ENCODE results near the gene DNAH8.

The DNAH8 gene

GRCh38 chr6:38708496-38708895, 6.6 kb upstream of the DNAH8 start:
- no peaks in the 10 kb centered on the region for H3K9me3 ChIP-seq (ENCODE audit: insufficient read depth, low read length)
- no peak overlapping the region for H3K9ac ChIP-seq (ENCODE audit: low read length)
- H3K4me3 ChIP-seq (ENCODE audit: low read length), result no peak overlapping the region
- H3K36me3 ChIP-seq (replicated peaks; ENCODE audit: low read depth, low read length), result no peaks in the 10 kb centered on the region
- no peaks in the 10 kb centered on the region for H3K79me2 ChIP-seq (ENCODE audit: low read length)
- no peak overlapping the region for H3K4me2 ChIP-seq (ENCODE audit: low read length)
- H3K27ac ChIP-seq (ENCODE audit: low read length), result no peak overlapping the region
- peaks cover 3% of the 10 kb centered on the region; the same call in 1 of the 2 replicates for H3K27me3 ChIP-seq (ENCODE audit: low read depth, low read length)
- H4K20me1 ChIP-seq (ENCODE audit: insufficient read depth, low read length), result no peaks in the 10 kb centered on the region
- H3K4me1 ChIP-seq (ENCODE audit: low read length), result peaks cover 3% of the 10 kb centered on the region; the same call in 1 of the 2 replicates
- TF ChIP-seq EZH2phosphoT487 (IDR thresholded peaks at IDR 0.05; ENCODE audit: low read depth) (no peak), CTCF (IDR thresholded peaks at IDR 0.05; ENCODE audit: low read depth, low read length) (no peak)
- no peak overlapping the region for H2AFZ ChIP-seq (ENCODE audit: low read depth, low read length)

DNA sequence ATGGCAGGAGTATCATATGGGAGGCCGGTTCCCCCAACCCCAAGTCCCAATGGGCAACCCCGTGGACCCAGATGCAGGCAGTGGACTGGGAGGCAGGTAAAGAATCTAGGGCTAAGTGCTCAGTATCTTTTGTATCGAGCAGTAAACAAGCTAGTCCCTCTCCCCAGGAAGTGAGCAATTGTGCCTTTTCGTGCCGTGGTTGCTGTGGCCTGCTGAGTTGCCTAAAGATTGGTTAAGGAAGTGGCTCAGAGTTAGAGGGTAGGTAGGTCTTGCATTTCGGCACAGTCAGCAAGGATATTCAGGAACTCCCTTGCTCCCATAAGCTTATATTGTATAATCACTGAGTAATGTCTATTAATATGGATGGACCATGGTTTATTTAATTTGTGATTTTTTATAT, 1.3 kb upstream of the DNAH8 start:
- Histone ChIP-seq H3K36me3 (replicated peaks; ENCODE audit: low read depth, low read length) (no peaks in the 10 kb centered on the region), H3K4me2 (ENCODE audit: low read length) (no peak overlapping the region), H3K9me3 (ENCODE audit: insufficient read depth, low read length) (no peaks in the 10 kb centered on the region), H3K9ac (ENCODE audit: low read length) (no peak overlapping the region), H3K27me3 (ENCODE audit: low read depth, low read length) (peaks cover 3% of the 10 kb centered on the region), H3K27ac (ENCODE audit: low read length) (no peak overlapping the region), H2AFZ (ENCODE audit: low read depth, low read length) (no peak overlapping the region), H3K4me3 (ENCODE audit: low read length) (no peak overlapping the region), H3K4me1 (ENCODE audit: low read length) (no peaks in the 10 kb centered on the region), H3K79me2 (ENCODE audit: low read length) (no peaks in the 10 kb centered on the region), H4K20me1 (ENCODE audit: insufficient read depth, low read length) (no peaks in the 10 kb centered on the region)
- TF ChIP-seq EZH2phosphoT487 (IDR thresholded peaks at IDR 0.05; ENCODE audit: low read depth), result no peak
- TF ChIP-seq CTCF (IDR thresholded peaks at IDR 0.05; ENCODE audit: low read depth, low read length), result no peak

- H3K4me3 ChIP-seq (ENCODE audit: low read length), result no peak overlapping the region
These were observed 684 bp upstream of the DNAH8 start for GRCh38 chr6:38714239-38715015.

GRCh38 chr6:38716825-38717224, 1.7 kb downstream of the DNAH8 start:
- TF ChIP-seq CTCF (IDR thresholded peaks at IDR 0.05; ENCODE audit: low read depth, low read length), result no peak
- TF ChIP-seq EZH2phosphoT487 (IDR thresholded peaks at IDR 0.05; ENCODE audit: low read depth), result no peak
- no peaks in the 10 kb centered on the region for H4K20me1 ChIP-seq (ENCODE audit: insufficient read depth, low read length)
- H2AFZ ChIP-seq (ENCODE audit: low read depth, low read length), result no peak overlapping the region

More at GRCh38 chr6:38714239-38715015, 684 bp upstream of the DNAH8 start:
- Histone ChIP-seq H3K27ac (ENCODE audit: low read length) (no peak overlapping the region), H3K9ac (ENCODE audit: low read length) (no peak overlapping the region), H2AFZ (ENCODE audit: low read depth, low read length) (no peak overlapping the region), H3K9me3 (ENCODE audit: insufficient read depth, low read length) (no peaks in the 10 kb centered on the region), H3K27me3 (ENCODE audit: low read depth, low read length) (peaks cover 6% of the 10 kb centered on the region), H3K4me2 (ENCODE audit: low read length) (no peak overlapping the region), H3K36me3 (replicated peaks; ENCODE audit: low read depth, low read length) (no peaks in the 10 kb centered on the region), H3K4me1 (ENCODE audit: low read length) (no peaks in the 10 kb centered on the region), H4K20me1 (ENCODE audit: insufficient read depth, low read length) (no peaks in the 10 kb centered on the region), H3K79me2 (ENCODE audit: low read length) (no peaks in the 10 kb centered on the region)
- TF ChIP-seq EZH2phosphoT487 (IDR thresholded peaks at IDR 0.05; ENCODE audit: low read depth) (no peak), CTCF (IDR thresholded peaks at IDR 0.05; ENCODE audit: low read depth, low read length) (no peak)

More at GRCh38 chr6:38716825-38717224, 1.7 kb downstream of the DNAH8 start:
- no peak overlapping the region for H3K27ac ChIP-seq (ENCODE audit: low read length)
- no peaks in the 10 kb centered on the region for H3K79me2 ChIP-seq (ENCODE audit: low read length)
- H3K4me3 ChIP-seq (ENCODE audit: low read length), result no peak overlapping the region
- no peaks in the 10 kb centered on the region for H3K36me3 ChIP-seq (replicated peaks; ENCODE audit: low read depth, low read length)
- no peak overlapping the region for H3K9ac ChIP-seq (ENCODE audit: low read length)
- peaks cover 9% of the 10 kb centered on the region for H3K27me3 ChIP-seq (ENCODE audit: low read depth, low read length)
- H3K4me2 ChIP-seq (ENCODE audit: low read length), result no peak overlapping the region
- no peaks in the 10 kb centered on the region for H3K9me3 ChIP-seq (ENCODE audit: insufficient read depth, low read length)
- H3K4me1 ChIP-seq (ENCODE audit: low read length), result no peaks in the 10 kb centered on the region

Data from OCI-LY3 (cell line).